ENCODE data around the gene PHTF1. TPM values are rescaled to one million over a fixed set of nuclear protein-coding genes. Genes with fewer than 3 reads are reported as not detected.

PHTF1 gene
- total and polyA plus RNA-seq, 10 of the 15 experiments (the other 5 are each of a cell fraction or from before 2014, with no cell fraction given) = 7.8 to 37.6 (median 24.1) TPM

GRCh38 chr1:113676524-113676923 is 82.8 kb downstream of the PHTF1 start:
- in situ Hi-C loops (cut with MboI) = loop anchor here (10.0 kb wide), 1 partner anchor 792 kb away; no protein-coding TSS in a partner anchor
- BruUV-seq (replicated peaks) = no TSS peak
- Histone ChIP-seq H3K27ac (ENCODE audit: control insufficient read depth, insufficient read depth) (no peak overlapping the region), H3K9ac (ENCODE audit: control insufficient read depth, insufficient read depth, low read length) (no peak overlapping the region), H3K27me3 (replicated peaks in 1 of 2; ENCODE audit: control insufficient read depth in 2 of 2, insufficient read depth in 2 of 2, low read length in 1 of 2) (no peaks in the 10 kb centered on the region), H3K4me3 (no peak overlapping the region), H3K4me2 (ENCODE audit: control insufficient read depth, insufficient read depth) (no peak overlapping the region), H4K20me1 (ENCODE audit: control insufficient read depth, insufficient read depth) (no peaks in the 10 kb centered on the region), H3K9me3 (replicated peaks; ENCODE audit: control insufficient read depth, insufficient read depth, low read length) (no peaks in the 10 kb centered on the region), H3K79me2 (ENCODE audit: control insufficient read depth, insufficient read depth, low read length) (no peaks in the 10 kb centered on the region), H2AFZ (ENCODE audit: control insufficient read depth, low read depth, low read length) (no peak overlapping the region), H3K36me3 (ENCODE audit: control insufficient read depth in 2 of 2, insufficient read depth in 2 of 2, low read length in 1 of 2) (no peaks in the 10 kb centered on the region), H3K4me1 (ENCODE audit: control insufficient read depth, insufficient read depth, low read length) (no peaks in the 10 kb centered on the region)
- SMC1A ChIA-PET (ENCODE audit: uncharacterized antibody, unreplicated experiment) = interaction anchor here (0.9 to 1.0 kb wide), 2 partner anchors 36 to 537 kb away, joined by 3 read pairs; no protein-coding TSS in a partner anchor
- ATAC-seq = no peak
- POLR2A ChIA-PET = interaction anchor here (0.5 kb wide), 1 partner anchor 556 kb away, joined by 6 read pairs; no protein-coding TSS in a partner anchor
- intact Hi-C loops (cut with micrococcal nuclease; ENCODE audit: unreplicated experiment) = loop anchor here (5.0 kb wide), 1 partner anchor 959 kb away; the partner anchor contains the start of gene PPM1J
- CTCF ChIA-PET = interaction anchor here (0.6 to 4.8 kb wide), 6 partner anchors 10 to 878 kb away, joined by 3 to 43 read pairs (median 3); partner anchors contain the start of gene LRIG2
- 85% methylated on average over 5 of the region's 5 CpGs for WGBS (ENCODE audit: insufficient coverage, insufficient replicate concordance, low lambda C conversion rate, missing lambda C conversion rate)
- FAIRE-seq = no peak
- DNase-seq (ENCODE audit: low read depth, low spot score) = no peak
- TF ChIP-seq MEF2B (IDR thresholded peaks at IDR 0.05; ENCODE audit: partially characterized antibody, poor library complexity, severe bottlenecking) (no peak), CBFB (IDR thresholded peaks at IDR 0.05; ENCODE audit: low read depth) (no peak), SUPT20H (IDR thresholded peaks at IDR 0.05; ENCODE audit: borderline replicate concordance, control insufficient read depth, low read depth, low read length) (no peak), IKZF1 (conservative IDR thresholded peaks at IDR 0.05) (no peak), IKZF2 (IDR thresholded peaks at IDR 0.05) (no peak), SIN3A (IDR thresholded peaks at IDR 0.05; ENCODE audit: low read depth, low read length) (no peak), EP300 (IDR thresholded peaks at IDR 0.05; ENCODE audit: borderline replicate concordance in 1 of 2, control insufficient read depth in 1 of 2, low read depth in 2 of 2, low read length in 2 of 2) (no peak)
- RAD21 ChIA-PET (ENCODE audit: unreplicated experiment) = interaction anchor here (1.3 kb wide), 1 partner anchor 539 kb away, joined by 4 read pairs; no protein-coding TSS in a partner anchor
